Measurements from ENCODE around the gene BLMH. TPM values are rescaled to one million over a fixed set of nuclear protein-coding genes. Genes with fewer than 3 reads are reported as not detected.

BLMH gene
- total RNA-seq, 4 donors from 2014 or later: 13.5 to 32.1 (median 20.4) TPM

GRCh38 chr17:30243002-30243401 lies 48.7 kb downstream of the BLMH start:
- H3K4me3 ChIP-seq: no peak overlapping the region
- in situ Hi-C loops (cut with MboI; ENCODE audit: low pct_ligation_motif_present in 1 of 4, low pct_unique_long_range_greater_than_20kb in 1 of 4, low sequenced_read_pairs in 3 of 4): no loop called here
- no peaks in the 10 kb centered on the region for H3K9me3 ChIP-seq
- peaks cover 0 to 7% (median 0%) of the 10 kb centered on the region in 4 donors for H3K36me3 ChIP-seq
- DNase-seq: no peak
- TF ChIP-seq POLR2AphosphoS5 (IDR thresholded peaks at IDR 0.05) (no peak), POLR2A (IDR thresholded peaks at IDR 0.05) (no peak), CTCF (IDR thresholded peaks at IDR 0.05) (no peak), EP300 (IDR thresholded peaks at IDR 0.05; ENCODE audit: low read depth) (no peak)
- no peaks in the 10 kb centered on the region for H3K4me1 ChIP-seq
- H3K27me3 ChIP-seq: peaks cover 19% of the 10 kb centered on the region
- 80 to 87% methylated on average over 1 to 4 of the region's 4 CpGs for WGBS, 2 donors (ENCODE audit: low coverage in 1 of 2)
- no peak overlapping the region for H3K27ac ChIP-seq
- intact Hi-C loops (cut with DNase I; ENCODE audit: low total_unique reads): no loop called here

GRCh38 chr17:30241051-30241450 lies 50.7 kb downstream of the BLMH start:
- Histone ChIP-seq H3K4me3 (no peak overlapping the region), H3K4me1 (peaks cover 6 to 12% (median 8%) of the 10 kb centered on the region in 4 donors), H3K9me3 (no peaks in the 10 kb centered on the region), H3K36me3 (no peaks in the 10 kb centered on the region), H3K27ac (no peak overlapping the region), H3K27me3 (peaks cover 37% of the 10 kb centered on the region)
- intact Hi-C loops (cut with DNase I; ENCODE audit: low total_unique reads) (no loop called here), in situ Hi-C loops (cut with MboI; ENCODE audit: low pct_ligation_motif_present in 1 of 4, low pct_unique_long_range_greater_than_20kb in 1 of 4, low sequenced_read_pairs in 3 of 4) (no loop called here)
- TF ChIP-seq EP300 (IDR thresholded peaks at IDR 0.05; ENCODE audit: low read depth): no peak
- no peak for TF ChIP-seq CTCF (IDR thresholded peaks at IDR 0.05)
- TF ChIP-seq POLR2AphosphoS5 (IDR thresholded peaks at IDR 0.05): no peak
- no peak for TF ChIP-seq POLR2A (IDR thresholded peaks at IDR 0.05)
- 65% methylated on average over 6 of the region's 6 CpGs; no CpG with 5 or more reads in 1 of the 2 donors for WGBS, 2 donors (ENCODE audit: low coverage in 1 of 2)
- DNase-seq: no peak

- H3K27me3 ChIP-seq: peaks cover 46% of the 10 kb centered on the region
- H3K9me3 ChIP-seq: no peaks in the 10 kb centered on the region
- in situ Hi-C loops (cut with MboI; ENCODE audit: low pct_ligation_motif_present in 1 of 4, low pct_unique_long_range_greater_than_20kb in 1 of 4, low sequenced_read_pairs in 3 of 4) (no loop called here), intact Hi-C loops (cut with DNase I; ENCODE audit: low total_unique reads) (no loop called here)
- TF ChIP-seq EP300 (IDR thresholded peaks at IDR 0.05; ENCODE audit: low read depth) (no peak), CTCF (IDR thresholded peaks at IDR 0.05) (no peak), POLR2A (IDR thresholded peaks at IDR 0.05) (no peak), POLR2AphosphoS5 (IDR thresholded peaks at IDR 0.05) (no peak)
- no peaks in the 10 kb centered on the region for H3K36me3 ChIP-seq
- DNase-seq: no peak
- 90 to 92% methylated on average over 7 to 8 of the region's 8 CpGs for WGBS, 2 donors (ENCODE audit: low coverage in 1 of 2)
- H3K27ac ChIP-seq: no peak overlapping the region
- peaks cover 8 to 20% (median 15%) of the 10 kb centered on the region in 4 donors for H3K4me1 ChIP-seq
- H3K4me3 ChIP-seq: no peak overlapping the region
Measured at GRCh38 chr17:30240177-30240576, 51.6 kb downstream of the BLMH start.

GRCh38 chr17:30239089-30239462 lies 52.7 kb downstream of the BLMH start:
- DNase-seq: no peak
- in situ Hi-C loops (cut with MboI; ENCODE audit: low pct_ligation_motif_present in 1 of 4, low pct_unique_long_range_greater_than_20kb in 1 of 4, low sequenced_read_pairs in 3 of 4) (no loop called here), intact Hi-C loops (cut with DNase I; ENCODE audit: low total_unique reads) (loop anchor here (5.0 kb wide), 1 partner anchor 137 kb away; no protein-coding TSS in a partner anchor)
- H3K27me3 ChIP-seq: peaks cover 57% of the 10 kb centered on the region
- no peak overlapping the region for H3K4me3 ChIP-seq
- H3K4me1 ChIP-seq: peaks cover 8 to 24% (median 18%) of the 10 kb centered on the region in 4 donors
- TF ChIP-seq POLR2AphosphoS5 (IDR thresholded peaks at IDR 0.05) (no peak), POLR2A (IDR thresholded peaks at IDR 0.05) (no peak), CTCF (IDR thresholded peaks at IDR 0.05) (no peak), EP300 (IDR thresholded peaks at IDR 0.05; ENCODE audit: low read depth) (no peak)
- H3K9me3 ChIP-seq: no peaks in the 10 kb centered on the region
- WGBS, 2 donors (ENCODE audit: low coverage in 1 of 2): 71 to 79% methylated on average over 1 to 5 of the region's 5 CpGs
- no peak overlapping the region for H3K27ac ChIP-seq
- H3K36me3 ChIP-seq: no peaks in the 10 kb centered on the region

Measured in transverse colon (tissue), 4 donors.